CD4-positive, alpha-beta T cell treated with Interleukin-6 at 100 ng/mL for 8 hours (primary cell): ENCODE results near the gene CBLB.

Experiments
- DNase-seq: peaks from one replicate; pipeline ENCODE4 v3.0.0-alpha.2; 2020; ENCODE audit warnings: mixed read lengths, low spot score

Gene CBLB

DNA sequence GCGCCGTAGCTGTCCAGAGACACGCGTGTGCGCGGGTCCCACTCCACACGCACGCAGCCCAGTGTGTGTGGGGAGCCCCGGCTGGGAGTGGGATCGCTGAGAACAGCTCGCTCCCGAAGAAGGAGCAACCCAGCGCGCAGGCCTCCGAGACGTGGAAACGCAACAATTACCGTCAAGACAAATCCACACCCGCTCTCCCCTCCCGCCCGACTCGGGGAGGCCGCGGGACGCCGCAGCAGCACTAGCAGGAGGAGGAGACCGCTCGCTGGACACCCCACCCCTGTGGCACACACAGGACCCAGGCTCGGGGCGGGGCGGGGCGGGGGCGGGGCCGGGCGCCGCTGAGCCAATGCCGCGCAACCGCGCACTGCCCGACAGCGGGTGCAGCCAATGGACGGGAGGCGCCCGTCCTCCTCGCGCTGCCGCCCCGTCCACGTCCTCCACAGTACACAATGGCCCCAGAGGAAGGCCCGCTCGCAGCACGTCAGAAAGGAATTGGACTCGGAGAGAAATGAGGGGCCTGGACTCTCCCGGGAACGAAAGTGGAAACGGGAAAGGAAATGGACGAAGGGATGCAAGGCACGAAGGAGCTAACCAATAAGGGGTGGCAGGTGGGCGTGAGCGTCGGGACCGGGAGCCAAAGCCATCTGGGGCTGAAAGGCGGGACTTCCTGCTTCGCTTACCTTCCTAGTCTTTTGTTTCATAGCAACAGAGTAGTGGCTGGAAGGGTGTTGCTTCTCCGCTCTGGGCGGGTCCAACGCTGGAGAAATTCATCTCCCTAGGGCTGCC lies at the start of gene CBLB:
Gene CBLB (minus strand): TSS at position 271 of the 789 bp plus-strand sequence. CDS start 1,435 bp downstream, outside the sequence.
- DNase-seq: peak; percentile 89

GRCh38 chr3:105916767-105917166 lies 48.0 kb upstream of the CBLB start:
- DNase-seq: no peak

GRCh38 chr3:105915524-105915923 lies 46.7 kb upstream of the CBLB start:
- no peak for DNase-seq

DNA sequence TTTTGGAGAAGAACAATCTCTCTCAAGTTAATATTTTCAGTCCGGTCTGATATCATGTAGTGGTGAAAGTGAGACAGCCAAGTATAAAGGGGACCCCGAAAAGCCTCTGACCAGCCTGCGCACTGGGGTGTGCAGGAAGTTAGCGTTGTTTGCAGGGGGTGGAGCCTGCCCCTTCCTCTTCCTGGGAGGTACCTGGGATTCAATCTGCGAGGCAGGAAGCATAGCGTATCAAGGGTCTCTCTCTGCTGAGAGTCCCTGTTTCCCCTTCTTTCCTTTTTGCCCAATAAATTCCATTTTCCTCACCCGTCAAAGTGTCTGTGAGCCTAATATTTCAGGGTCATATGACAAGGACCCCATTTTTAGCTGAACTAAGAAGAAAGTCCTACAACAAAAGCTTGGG lies 44.8 kb upstream of the CBLB start:
- no peak for DNase-seq

GRCh38 chr3:105912891-105913290 lies 44.1 kb upstream of the CBLB start:
- DNase-seq: no peak

DNA sequence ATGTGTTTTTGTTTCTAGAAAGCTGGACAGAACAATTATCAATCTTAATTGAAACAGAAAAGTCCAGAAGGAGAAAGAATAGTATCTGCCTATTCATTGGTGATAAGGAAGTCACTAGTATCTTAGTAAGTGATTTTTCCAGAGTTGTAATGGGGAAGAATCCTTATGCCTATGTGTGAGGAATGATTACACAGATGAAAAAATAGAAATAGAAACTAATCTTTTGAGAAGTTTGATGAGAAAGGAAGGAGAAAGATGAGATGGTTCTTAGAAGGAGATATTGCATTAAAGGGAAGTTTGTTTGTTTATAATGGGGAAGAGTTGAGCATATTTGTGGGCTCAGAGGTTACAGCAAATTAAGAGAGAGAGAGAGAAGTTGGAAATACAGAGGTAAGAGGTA lies 42.7 kb upstream of the CBLB start:
- no peak for DNase-seq

- DNase-seq: no peak
These were observed 39.0 kb upstream of the CBLB start for GRCh38 chr3:105907777-105908176.

GRCh38 chr3:105906836-105907235 lies 38.0 kb upstream of the CBLB start:
- no peak for DNase-seq

GRCh38 chr3:105906345-105906744 lies 37.5 kb upstream of the CBLB start:
- no peak for DNase-seq

DNA sequence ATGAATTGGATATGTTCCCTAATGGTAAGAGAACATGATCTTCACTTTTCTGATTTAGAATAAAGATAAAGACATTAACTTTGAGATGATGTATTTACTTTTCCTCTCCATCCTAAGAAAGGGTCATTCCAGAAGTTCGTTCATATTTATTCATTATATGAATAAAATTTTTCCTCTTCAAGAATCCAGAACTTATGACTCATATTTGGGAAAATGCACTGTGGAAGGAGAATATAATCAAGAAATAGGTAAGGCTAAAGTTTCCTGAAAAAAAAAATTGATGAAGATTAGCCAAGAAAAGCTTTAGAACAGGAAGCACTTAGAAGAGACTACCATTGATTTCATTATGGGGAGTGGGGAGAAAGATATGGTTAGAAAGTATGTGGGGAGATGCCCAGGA lies 36.5 kb upstream of the CBLB start:
- DNase-seq: no peak

- DNase-seq: no peak
These were observed 36.0 kb upstream of the CBLB start for GRCh38 chr3:105904678-105905284.

DNA sequence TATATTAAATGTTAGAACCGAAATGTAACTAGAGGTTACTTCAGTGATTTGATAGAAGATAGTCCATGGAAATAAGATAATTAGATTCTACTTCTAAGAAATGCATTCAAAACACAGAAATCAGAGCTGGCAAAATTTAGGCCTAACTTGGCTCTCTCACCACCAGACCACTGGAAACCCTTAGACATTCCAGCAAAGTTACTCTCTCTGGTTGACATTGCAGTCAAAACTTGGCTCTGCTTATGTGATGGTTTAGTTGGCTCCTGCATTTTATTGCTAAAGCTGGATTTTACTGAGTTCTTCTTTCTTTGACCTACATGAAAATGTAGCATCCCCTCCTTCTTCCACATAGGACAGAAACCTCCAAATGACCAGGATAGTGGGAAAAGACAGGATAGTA lies 35.4 kb upstream of the CBLB start:
- no peak for DNase-seq

- DNase-seq: no peak
These were observed 30.7 kb upstream of the CBLB start for GRCh38 chr3:105899516-105899915.

DNA sequence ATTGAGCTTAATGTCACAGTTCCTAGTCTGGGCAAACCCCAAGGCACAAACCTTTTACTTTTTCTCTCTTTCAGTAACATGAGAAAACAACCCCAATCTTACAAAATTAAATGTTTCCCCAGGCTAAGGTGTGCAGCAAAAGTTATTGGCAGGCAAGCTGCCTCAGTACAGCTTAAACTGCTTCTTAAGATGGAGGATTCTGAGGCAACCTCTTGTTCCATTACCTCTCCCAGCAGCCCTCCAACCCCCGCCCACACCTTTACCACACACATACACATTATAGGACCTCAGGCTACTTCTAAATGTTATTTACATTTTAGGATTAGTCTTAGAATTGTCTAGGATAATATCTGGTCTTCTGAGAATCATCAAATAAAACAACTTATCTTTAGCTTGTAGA lies 22.3 kb upstream of the CBLB start:
- DNase-seq: no peak

GRCh38 chr3:105888621-105889579 lies 20.1 kb upstream of the CBLB start:
- no peak for DNase-seq

DNA sequence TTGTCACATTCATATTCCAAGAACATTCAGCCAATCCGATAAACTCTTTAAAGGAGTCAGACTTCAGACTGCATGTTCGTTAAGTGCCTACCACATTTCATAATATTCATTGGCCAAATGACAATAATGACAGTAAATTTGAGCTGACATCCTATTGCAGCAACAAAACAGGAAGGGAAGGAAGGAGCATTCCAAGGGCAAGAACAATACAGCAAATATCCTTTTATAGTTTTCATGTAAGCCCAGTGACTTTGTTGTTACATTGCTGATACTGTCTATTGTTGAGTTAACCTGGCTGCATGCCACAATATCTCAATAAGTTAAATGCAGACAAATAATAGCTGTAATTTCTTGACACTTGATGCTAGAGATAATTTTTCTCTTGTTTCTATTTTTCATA lies 16.4 kb upstream of the CBLB start:
- DNase-seq: no peak

GRCh38 chr3:105883798-105884377 lies 15.1 kb upstream of the CBLB start:
- no peak for DNase-seq

DNA sequence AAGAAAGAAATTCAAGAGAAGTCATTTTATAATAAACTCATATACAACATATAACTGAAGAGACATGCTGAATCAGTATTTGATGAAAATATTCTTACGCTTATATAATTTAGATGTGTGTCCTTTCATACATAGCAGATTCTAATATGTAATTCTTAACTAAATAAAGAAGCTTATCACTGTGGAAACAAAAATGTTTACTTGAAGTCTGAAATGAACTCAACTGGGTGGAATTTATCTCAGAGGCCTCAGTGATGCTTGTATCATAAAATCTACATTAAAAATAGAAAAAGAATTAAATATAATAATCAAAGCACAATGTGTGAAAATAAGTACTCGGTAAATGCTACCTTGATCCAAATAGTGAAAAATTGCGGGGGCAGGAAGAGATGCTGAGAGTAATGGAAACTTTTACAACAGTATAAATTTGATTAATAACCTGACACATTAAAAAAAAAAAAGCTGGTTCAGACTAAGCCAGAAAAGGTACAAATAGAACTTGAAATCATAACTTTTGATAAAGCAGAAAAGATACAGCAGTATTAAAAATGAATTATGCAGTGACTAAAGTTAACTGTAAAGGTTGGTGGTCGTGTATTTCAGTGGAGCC lies 12.0 kb upstream of the CBLB start:
- no peak for DNase-seq

- DNase-seq: no peak
These were observed 9.2 kb upstream of the CBLB start for GRCh38 chr3:105878061-105878460.

DNA sequence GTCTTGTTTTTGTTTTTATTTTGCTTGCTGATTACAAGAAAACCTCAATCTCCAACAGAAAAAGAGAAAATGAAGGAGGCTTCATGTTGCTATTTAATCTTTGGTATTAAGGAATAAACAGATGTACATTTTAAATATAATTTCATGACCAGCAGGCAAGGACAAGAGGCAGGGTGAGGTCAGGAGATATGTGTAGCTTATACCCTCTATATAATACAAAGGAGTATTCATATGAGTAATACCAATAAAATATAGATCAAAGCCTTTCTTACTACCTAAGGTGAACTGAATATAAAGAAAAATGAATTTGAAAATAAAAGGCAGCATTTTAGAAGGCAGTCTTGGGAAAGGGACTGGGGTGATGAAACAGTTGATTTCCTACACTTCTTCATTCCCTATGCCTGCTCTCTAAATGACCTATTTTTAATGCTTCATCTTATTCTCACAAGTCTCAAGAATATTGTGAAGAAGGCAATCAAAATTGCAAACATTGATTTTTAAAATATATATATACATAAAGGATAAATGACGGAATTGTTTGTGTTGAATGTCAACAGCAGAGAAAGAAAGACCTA lies 8.6 kb upstream of the CBLB start:
- no peak for DNase-seq

DNA sequence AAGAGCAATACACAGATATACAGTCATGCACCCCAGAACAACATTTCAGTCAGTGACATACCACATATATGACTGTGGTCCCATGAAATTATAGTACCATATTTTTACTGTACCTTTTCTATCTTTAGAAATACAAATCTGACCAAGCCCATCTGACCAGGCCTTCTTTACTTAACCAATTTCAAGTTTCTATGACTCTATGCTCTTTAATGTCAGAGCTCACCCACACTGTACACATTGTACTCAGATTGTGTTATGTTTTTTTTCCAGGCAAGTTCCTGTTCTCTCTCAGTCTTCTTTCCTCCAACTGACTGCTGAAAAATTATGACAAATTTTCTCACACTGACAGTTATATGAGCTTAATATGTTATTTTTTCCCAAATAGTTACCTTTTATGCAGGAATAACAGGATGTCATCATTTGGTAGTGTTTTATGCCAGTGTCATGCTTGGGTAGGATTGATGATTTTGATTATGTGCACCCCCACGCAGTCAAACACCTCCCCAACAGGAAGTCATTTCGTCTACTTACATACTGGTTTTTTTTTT lies 8.0 kb upstream of the CBLB start:
- no peak for DNase-seq
